HG02678 (cell line): ENCODE measurements around the gene PRDM11.

Experiments used
- ATAC-seq: cut with Tn5 transposase; IDR thresholded peaks from one replicate; pipeline ENCODE4 v1.9.1; 2021; ENCODE audit warnings: mild to moderate bottlenecking, moderate library complexity; ENCODE audit not compliant: unreplicated experiment

PRDM11 gene

DNA sequence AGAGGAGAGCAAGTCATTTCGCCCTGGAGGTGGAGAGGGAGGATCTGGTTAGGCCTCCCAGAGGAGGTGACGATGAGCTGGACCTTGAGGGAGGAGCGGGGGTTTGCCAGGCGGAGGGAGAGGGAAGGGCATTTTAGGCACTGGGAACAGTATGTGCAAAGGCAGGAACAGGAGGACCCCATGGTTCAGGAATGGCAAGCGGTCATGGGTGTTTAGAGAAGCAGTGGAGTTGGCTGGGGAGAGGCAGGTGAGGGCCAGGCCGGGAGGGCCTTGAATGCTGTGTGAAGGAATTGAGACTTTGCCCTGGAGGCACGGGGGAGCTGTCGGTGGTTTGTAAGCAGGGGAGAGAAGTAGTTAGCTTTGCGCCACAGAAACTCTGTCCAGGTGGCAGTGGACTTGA lies 10.3 kb downstream of the PRDM11 start:
- ATAC-seq: no peak

DNA sequence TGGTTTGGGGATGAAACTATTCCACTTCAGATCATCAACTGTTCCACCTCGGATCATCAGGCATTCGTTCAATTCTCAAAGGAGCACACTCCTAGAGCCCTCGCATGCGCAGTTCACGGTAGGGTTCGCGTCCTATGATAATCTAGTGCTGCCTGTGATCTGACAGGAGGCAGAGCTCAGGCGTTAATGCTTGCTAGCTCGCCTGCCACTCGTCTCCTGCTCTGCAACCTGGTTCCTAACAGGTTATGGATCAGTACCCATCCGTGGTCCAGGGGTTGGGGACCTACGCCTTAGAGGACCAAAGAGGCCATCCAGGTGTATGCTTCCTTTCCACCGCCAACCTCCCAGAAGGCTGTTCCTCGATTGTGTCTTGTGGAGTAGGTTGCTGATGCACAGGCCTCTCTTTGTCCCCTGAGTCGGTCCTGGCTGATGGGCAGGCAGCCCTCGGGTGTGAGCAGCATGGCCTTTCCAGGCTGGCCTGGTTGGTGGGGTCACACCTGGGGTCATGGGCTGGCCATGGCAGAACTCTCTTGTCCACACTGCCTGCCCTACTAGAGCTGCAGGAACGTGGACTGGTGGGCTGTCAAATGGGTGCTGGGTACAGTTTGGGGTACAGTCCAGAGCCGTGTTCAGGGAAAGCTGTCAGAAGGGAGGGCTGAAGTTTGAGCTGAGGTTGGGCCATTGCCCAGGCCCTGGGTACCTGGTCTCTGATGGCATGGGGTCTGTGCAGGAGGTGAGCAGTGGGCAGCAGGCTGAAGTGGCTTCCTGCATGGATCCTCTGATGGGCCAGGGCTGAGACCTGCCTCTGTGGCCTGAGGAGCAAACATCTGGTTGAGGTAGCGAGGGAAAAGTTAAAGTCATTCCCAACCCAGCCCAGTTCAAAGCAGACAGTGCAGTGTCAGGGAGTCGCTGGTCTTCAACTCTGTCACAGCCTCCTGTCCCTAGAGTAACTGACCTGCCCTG lies 11.1 kb downstream of the PRDM11 start:
- ATAC-seq: no peak

DNA sequence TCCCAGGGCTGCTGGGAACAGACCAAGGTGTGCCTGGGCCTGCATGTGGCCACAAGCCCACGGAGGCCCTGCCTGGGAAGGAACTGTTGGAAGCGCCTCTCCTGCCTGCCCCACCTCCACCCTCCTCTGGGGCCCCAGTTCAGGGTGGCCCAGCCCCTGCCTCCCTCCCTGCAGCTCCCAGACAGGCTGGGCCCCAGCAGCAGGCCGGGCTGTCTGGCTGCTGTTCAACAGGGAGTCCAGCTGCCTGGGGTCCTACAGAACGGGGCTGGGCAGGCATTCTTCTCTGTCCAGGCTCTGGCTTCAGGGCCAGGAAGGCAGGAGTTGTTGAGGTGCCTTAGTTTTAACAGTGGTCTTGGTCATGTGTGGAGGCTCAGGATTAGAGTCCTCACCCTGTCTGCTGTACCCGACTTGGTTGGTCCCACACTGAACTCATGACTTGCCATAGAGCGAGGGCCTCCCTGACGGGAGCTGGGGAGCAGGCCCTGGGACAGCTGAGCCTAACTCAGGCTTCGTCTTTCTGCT lies 11.8 kb downstream of the PRDM11 start:
- no peak for ATAC-seq

DNA sequence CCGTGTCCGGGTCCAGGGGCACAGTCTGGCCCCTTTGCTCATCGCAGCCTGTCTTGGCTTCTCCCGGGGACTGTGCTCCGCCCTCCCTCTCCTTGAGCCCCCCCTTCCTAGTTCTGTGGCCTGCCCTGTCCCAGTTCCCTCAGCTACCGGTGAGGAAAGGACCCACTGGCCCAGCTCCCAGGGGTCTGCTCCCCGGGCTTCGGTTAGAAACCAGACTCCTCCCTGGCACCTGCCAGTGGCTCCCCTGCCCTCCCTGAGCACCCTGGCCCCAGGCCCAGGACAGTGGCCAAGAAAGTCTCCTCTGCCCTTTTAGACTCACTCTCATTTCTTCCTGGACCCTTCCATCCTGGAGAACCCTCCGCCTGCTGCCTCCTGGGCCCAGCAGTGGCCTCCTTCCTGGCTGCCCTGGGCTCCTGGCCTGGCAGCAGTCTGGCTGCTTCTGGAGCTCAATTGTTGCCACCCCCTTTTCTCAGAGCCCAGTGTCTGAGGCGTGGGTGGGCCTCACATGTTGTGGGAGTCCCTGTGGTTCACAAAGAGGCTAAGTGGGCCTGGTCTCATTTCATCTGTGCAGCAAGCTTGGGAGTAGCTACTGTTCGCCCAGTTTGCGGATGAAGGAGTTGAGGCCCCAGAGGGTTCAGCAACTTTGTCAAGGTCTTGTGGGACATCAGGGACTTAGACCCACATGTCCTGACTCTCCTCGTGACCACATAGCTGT lies 12.6 kb downstream of the PRDM11 start:
- no peak for ATAC-seq

DNA sequence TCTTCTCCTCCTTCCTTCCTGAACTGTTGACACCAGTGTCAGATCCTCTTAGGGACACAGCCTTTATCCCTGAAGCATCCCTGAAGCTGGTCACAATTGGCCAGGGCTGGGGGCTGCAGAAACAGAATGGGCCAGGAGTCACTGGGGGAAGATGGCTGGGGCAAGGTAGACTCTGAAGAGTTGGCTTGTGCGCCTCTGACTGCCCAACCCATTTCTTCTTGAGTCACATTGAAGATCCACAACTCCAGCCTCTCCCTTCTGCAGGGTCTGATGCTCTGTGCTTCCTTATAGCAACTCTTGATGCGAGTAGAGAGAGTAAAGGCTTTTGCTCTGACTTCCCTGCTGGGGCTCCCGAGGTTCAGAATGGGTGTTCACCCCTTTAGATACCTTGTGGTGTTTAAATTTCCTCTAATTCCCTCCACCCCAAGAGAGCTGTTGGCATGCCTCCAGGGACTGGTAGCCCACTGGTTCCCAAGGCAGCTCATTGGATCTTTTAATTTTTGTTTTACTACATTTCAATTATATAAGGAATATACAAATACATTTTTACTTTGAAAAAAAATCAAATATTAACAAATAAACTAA lies 13.4 kb downstream of the PRDM11 start:
- no peak for ATAC-seq

DNA sequence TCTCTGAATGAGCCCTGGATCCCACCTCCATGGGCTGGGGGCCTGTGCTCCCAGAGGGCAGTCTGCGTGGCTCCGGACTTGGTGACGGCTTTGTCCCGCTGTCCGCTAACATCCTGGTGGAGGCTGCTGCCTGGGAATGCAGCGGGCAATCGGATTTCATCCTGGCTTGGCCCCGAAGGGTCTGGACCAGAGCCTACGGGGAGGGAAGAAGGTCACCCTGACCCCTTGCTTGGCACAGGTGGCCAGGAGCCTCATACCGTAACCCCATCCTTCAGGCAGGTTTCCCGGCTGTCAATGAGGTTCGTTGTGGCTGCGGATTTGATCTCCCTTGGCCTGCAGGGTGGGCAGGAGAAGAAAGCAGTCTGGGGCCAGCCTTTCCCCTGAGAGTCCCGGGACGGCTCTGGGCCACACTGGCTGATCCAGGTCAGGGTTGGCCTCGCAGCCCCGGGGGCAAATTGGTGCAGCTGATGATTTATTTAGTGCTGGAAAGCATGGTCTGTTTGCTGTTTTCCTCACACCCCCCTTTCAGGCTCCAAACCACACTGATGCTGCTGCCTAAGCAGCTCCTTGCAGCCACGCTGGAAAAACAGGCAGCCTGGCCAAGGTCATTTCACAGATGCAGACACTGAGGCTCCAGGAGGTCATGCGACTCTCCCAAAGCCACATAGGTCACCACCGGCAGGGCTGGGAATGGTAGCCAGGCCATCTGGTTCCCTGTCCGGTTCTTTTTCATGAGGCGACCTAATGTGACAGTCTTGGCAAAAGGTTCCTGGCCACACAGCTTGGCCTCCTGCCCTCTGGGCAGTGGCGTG lies 15.0 kb downstream of the PRDM11 start:
- ATAC-seq: no peak

DNA sequence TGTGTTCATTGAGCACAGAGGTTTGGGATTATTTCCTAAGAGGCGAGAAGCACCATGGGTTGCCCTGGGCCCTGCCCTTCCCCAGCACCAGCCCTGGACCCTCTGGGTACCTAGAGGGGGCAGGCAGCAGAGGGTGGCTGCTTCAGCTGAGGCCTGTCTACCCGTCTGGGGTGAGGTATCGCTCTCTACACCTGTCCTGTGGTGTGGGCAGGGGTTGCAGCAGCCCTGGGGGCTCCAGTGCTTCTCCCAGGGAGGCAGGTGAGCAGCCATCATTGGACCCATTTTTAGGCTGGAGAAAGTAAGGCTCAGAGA lies 15.6 kb downstream of the PRDM11 start:
- ATAC-seq: no peak

DNA sequence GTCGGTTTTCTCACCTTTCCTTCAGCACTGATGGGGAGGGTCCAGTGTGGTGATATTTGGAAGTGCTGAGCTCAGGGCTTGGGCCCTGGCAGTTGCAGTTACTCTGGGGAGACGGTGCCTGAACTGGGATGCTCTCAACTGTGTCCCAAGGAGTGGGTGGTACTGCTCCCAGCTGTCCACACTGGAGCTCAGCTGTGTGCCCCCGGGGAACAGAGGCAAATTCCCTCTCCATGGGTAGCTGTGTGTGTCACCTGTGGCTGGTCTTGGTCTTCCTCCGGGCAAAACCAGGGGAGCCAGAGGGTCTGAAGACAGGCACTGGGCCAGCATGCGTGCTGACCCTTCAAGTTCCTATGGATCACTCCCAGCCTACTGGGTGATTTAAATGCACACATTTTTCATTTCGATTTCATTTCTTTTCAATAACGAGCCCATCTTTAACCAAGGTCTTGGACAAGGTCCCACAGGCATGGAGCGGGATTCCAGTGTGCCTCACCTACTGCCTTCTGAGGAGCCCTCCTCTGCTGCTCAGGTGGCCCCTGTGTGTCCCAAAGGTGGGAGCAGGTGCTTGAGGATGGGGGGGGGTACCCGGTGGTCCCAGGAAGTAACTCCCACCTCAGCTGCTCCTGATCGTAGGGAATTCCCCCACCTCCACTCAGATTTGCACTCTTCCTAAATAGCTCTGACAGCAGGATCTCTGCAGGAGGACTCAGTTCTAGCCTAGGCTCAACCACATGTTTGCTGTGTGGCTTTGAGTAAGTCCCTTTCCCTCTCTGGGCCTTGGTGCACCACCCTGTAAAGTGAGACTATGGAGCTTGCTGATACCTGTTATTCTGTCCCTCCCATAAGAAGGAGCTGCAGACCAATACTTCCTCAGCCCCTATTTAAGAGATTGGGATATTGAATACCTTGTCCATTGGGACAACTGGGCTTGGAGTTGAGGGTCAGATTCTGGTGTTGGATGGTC lies 16.8 kb downstream of the PRDM11 start:
- no peak for ATAC-seq

DNA sequence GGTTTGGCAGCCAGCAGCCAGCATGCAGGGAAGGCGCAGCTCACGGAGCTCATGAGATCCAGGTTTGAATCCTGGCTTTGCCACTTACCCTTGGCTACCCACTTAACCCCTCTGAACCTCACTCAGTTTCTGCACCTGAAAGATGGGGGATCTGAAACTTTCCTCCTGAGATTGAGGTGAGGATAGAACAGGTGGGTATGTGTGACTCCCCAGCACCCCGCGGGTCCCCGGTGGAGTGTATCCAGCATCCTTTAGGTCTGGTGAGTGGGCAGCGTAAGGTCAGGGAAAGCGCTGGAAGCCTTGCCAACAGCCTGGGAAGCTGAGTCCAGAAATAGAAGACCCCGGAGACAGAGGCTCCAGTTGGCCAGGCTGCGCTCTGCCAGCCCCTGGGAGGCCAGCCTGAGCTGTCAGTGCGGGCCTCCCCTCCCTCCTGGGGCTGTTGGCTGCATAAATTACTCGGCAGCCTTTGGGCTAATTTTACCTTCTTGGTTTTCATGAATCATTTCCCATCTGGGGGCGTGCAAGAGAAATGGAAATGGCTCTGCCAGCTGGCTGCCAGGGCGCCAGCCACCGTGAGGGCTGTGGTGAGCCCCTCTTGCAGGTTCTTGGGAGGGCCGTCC lies 17.6 kb downstream of the PRDM11 start:
- no peak for ATAC-seq

DNA sequence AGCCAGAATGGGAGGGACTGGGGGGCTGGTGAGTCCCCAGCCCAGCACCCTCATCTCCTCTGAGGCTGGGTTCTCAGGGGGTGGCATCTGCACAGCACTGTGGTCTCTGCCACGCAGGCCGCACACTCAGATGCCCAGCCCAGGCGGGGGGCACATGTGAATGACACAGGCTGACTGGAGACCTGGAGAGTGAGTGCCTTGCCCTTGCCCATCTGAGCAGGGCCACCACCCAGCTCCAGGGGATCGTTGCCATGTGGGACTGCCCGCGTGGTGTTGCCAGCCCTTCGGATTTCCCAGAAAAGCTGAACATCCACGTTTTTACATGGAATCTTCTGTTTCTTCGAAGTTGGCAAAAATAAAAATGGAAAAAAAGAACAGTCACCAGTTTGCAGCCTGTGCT lies 18.9 kb downstream of the PRDM11 start:
- ATAC-seq: no peak

DNA sequence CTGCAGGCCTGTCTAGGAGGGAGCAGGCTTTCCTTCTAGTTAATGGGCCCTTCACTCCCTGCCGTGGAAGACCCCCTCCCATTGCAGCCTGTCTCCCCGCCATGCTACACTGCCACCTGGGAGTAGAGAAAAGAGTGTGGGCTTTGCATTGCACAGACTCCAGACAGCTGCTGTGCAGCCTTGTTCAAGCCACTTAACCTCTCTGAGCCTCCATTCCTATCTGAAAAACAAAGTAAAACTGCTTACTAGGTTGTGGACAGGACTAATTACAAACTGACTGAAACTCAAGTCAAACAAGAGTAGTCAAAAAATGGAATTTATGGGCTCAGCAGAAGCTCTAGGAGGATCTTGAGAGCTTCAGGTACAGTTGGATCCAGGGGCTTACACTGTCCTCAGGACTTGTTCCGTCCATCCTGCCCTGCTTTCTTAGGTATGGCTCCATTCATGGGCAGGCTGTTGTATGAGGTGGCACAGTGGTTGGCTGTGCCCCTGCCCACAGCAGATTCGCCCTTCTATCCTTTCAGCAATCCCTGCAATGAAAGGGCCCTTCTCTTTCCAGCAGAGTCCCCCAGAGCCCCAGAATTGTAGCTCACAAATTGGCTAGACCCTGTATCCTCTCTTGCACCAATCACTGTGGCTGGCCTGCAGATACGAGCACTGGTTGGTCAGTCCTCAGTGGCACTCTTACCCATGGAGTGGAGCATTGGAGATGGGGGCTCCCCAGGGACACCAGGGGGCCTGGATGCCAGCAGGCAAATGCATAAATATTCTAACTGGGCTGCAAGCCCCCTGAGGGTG lies 19.6 kb downstream of the PRDM11 start:
- ATAC-seq: no peak

DNA sequence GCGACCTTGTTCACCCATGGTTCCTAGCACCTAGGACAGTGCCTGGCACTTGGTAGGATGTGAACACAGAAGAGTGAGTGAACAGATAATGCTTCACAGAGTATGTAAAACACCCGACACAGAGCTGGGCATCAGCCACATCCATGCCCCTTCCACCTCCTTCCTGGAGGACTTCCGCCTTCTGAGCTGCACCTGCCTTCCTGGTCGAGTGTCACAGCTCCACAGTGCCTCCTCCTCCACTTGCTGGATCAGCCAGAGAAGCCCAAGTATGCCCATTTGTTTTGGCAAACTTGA lies 20.1 kb downstream of the PRDM11 start:
- ATAC-seq: no peak

DNA sequence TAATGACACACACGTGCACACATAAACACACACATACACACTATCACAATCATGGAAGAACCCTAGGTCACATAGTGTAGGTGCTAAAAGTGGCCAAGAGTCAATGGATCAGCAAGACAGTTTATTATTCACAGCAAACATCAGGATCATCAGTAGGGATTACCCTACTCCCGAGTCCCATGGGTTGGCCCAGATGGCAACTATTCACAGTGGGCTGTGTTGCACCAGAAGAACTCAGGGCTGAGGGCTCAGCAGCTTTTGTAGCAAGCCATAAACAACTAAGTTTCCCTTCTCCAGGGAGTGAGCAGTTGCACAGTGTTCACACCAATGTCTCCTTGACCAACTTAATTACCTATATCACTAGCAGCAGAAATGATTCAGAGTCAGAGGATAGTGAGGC lies 20.8 kb downstream of the PRDM11 start:
- no peak for ATAC-seq

DNA sequence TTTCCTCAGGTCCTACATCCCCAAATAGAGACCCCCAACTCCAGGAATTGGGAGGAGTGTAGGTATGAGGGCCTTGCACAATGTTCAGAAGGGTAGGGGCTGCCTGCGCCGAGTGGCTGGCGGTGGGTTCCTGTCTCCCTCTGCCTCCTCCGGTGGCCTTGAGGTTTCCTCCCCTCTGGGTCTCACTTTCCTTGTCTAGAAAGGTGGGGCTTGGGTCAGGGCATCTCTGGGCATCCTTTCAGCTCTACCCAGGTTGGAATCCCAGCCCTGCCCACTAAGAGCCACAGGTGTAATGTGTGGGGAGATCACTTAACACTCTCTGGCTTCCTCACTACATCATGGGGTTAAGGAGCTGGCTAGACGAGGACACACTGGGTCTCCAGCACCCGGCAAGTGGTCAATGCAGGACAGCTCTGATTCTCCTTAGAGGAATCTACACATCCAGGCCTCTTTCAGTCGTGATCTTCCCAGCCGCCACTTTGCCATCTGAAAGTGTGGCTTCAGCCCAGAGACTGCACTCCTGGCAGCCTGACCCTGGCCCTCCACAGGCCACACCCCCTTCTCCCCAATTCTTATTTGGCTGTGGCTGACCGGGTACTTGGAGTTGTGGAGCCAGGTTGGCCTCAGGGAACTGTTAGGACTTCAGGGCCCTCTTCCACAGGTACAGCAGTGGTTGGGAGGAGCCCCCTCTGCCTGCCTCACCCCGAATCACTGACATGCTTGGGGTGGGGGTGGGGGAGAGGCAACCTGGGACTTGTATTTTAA lies 22.1 kb downstream of the PRDM11 start:
- no peak for ATAC-seq

DNA sequence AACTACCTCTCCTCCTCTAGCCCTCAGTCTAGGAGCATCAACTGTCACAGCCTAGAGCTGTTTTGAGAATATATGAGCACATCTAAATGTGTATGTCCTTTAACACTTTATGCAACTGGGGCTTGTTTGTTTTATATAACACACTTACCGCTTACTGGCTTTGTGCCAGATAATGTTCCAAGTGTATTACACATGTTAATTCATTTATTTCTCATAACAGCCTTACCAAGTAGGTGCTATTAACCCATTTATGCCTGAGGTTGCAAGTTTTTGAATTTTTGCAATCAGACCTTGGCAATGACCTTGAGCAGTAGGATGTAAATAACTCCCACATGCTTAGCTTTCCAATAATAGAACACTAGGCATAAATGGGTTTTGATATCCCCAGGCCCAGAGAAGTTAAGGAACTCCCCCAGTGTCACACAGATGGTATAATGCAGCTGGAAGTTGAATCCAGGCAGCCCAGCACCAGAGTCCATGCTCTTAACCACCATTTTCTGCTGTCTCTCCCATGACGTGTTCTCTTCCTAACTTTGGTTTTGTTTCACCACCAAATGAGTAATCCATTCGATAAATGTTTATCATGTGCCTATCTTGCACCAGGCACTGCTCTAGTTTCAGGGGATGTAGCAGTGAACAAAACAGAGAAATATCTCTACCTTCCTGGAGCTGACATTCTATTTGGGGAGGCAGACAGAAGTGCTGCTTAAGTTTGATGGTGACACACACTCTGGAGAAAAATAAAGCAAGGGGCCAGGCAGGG lies 23.1 kb downstream of the PRDM11 start:
- ATAC-seq: no peak

DNA sequence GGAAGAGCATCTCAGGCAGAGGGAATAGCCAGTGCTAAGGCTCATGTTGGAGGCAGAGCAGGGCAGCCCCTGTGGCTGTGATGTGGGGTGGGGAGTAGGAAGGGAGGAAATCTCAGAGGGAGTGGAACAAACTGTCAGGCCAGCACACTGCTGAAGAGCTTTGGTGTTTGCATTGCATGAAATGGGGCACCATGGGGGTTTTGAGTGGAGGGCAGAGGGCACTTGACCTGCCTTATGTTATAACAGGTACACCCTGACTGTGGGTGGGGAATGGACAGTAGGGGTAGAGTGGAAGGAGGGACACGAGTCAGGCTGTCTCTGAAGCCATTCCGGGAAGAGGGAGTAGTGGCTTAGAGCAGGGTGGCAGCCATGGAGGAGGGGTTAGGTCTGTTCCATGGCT lies 24.0 kb downstream of the PRDM11 start:
- ATAC-seq: no peak

DNA sequence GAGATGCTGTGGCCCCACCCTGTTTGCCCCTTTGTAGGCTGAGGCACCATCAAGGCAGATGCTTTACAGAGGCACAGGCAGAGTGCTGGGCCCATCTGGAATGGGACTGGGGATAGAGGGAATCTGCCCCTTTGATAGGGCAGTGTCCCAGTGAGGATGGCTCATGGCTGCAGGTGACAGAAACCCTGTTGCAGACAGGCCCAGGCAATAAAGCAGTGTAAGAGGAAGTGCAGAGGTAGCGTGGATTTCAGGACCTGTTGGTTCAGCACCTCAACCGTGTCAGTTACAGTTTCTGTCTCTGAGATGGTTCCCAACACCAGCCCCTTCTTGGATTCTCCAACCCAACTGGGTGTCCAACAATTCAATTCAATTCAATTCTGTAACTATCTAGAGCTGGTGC lies 25.1 kb downstream of the PRDM11 start:
- no peak for ATAC-seq
